ENCODE data around the gene NENF. TPM values are rescaled to one million over a fixed set of nuclear protein-coding genes. Genes with fewer than 3 reads are reported as not detected.

Gene NENF
- total RNA-seq, 1 donor from 2014 or later: 26.6 TPM

GRCh38 chr1:212397171-212397570 lies 35.5 kb upstream of the NENF start:
- Mint-ChIP-seq H3K4me3 (ENCODE audit: low read depth) (no peak overlapping the region), H3K27me3 (no peaks in the 10 kb centered on the region), H3K27ac (no peak overlapping the region), H3K4me1 (ENCODE audit: low read depth) (no peaks in the 10 kb centered on the region), H3K36me3 (ENCODE audit: insufficient read depth) (peaks cover 58% of the 10 kb centered on the region), H3K9me3 (ENCODE audit: low read depth) (peaks cover 24% of the 10 kb centered on the region)
- TF ChIP-seq CTCF (IDR thresholded peaks at IDR 0.05; ENCODE audit: unreplicated experiment): no peak
- DNase-seq (ENCODE audit: low spot score, unreplicated experiment): no peak

GRCh38 chr1:212401042-212401441 lies 31.7 kb upstream of the NENF start:
- no peak for TF ChIP-seq CTCF (IDR thresholded peaks at IDR 0.05; ENCODE audit: unreplicated experiment)
- no peak overlapping the region for H3K4me3 Mint-ChIP-seq (ENCODE audit: low read depth)
- no peak overlapping the region for H3K27ac Mint-ChIP-seq
- DNase-seq (ENCODE audit: low spot score, unreplicated experiment): no peak
- H3K27me3 Mint-ChIP-seq: no peaks in the 10 kb centered on the region
- peaks cover 55% of the 10 kb centered on the region for H3K36me3 Mint-ChIP-seq (ENCODE audit: insufficient read depth)
- H3K4me1 Mint-ChIP-seq (ENCODE audit: low read depth): no peaks in the 10 kb centered on the region
- peaks cover 14% of the 10 kb centered on the region for H3K9me3 Mint-ChIP-seq (ENCODE audit: low read depth)

GRCh38 chr1:212401838-212402582 lies 30.7 kb upstream of the NENF start:
- Mint-ChIP-seq H3K4me3 (ENCODE audit: low read depth) (no peak overlapping the region), H3K36me3 (ENCODE audit: insufficient read depth) (peaks cover 49% of the 10 kb centered on the region), H3K4me1 (ENCODE audit: low read depth) (no peaks in the 10 kb centered on the region), H3K27me3 (no peaks in the 10 kb centered on the region), H3K9me3 (ENCODE audit: low read depth) (peaks cover 9% of the 10 kb centered on the region), H3K27ac (no peak overlapping the region)
- DNase-seq (ENCODE audit: low spot score, unreplicated experiment): no peak
- no peak for TF ChIP-seq CTCF (IDR thresholded peaks at IDR 0.05; ENCODE audit: unreplicated experiment)

- no peak for TF ChIP-seq CTCF (IDR thresholded peaks at IDR 0.05; ENCODE audit: unreplicated experiment)
- Mint-ChIP-seq H3K4me3 (ENCODE audit: low read depth) (no peak overlapping the region), H3K27me3 (no peaks in the 10 kb centered on the region), H3K27ac (no peak overlapping the region), H3K4me1 (ENCODE audit: low read depth) (no peaks in the 10 kb centered on the region), H3K9me3 (ENCODE audit: low read depth) (peaks cover 4% of the 10 kb centered on the region), H3K36me3 (ENCODE audit: insufficient read depth) (peaks cover 45% of the 10 kb centered on the region)
- DNase-seq (ENCODE audit: low spot score, unreplicated experiment): no peak
These were observed 29.9 kb upstream of the NENF start for GRCh38 chr1:212402666-212403321.

- no peak for TF ChIP-seq CTCF (IDR thresholded peaks at IDR 0.05; ENCODE audit: unreplicated experiment)
- no peak overlapping the region for H3K27ac Mint-ChIP-seq
- no peaks in the 10 kb centered on the region for H3K9me3 Mint-ChIP-seq (ENCODE audit: low read depth)
- H3K27me3 Mint-ChIP-seq: no peaks in the 10 kb centered on the region
- no peak overlapping the region for H3K4me3 Mint-ChIP-seq (ENCODE audit: low read depth)
- no peak for DNase-seq (ENCODE audit: low spot score, unreplicated experiment)
- H3K36me3 Mint-ChIP-seq (ENCODE audit: insufficient read depth): peaks cover 29% of the 10 kb centered on the region
- peaks cover 15% of the 10 kb centered on the region for H3K4me1 Mint-ChIP-seq (ENCODE audit: low read depth)
These were observed 22.4 kb upstream of the NENF start for GRCh38 chr1:212410231-212410820.

Data from progenitor cell of endocrine pancreas (in vitro differentiated cells).